CD4-positive, alpha-beta T cell treated with Interleukin-4 for 4 hours (primary cell): ENCODE data around the gene RAD17.
"Not testable (repeated sequence)": the region's sequence is repeated elsewhere in the genome, so short reads cannot be mapped to it uniquely, and the experiment has no call there.

Source experiments
- DNase-seq: peaks from one replicate; pipeline ENCODE4 v3.0.0-alpha.2; 2020

Gene RAD17

GRCh38 chr5:69404659-69405330, 35.2 kb downstream of the RAD17 start:
- DNase-seq, result no peak

GRCh38 chr5:69414885-69415583, 45.4 kb downstream of the RAD17 start, which contains the start of gene MARVELD2:
Gene MARVELD2, plus strand, starts transcription at chr5:69415116. Its CDS starts 4,270 bp downstream, at chr5:69419386.
- peak; percentile 33 for DNase-seq

- no peak for DNase-seq
These were observed 46.0 kb downstream of the RAD17 start for GRCh38 chr5:69415584-69415958.

- no peak for DNase-seq
These were observed 46.6 kb downstream of the RAD17 start for GRCh38 chr5:69416180-69416579.

- DNase-seq, result no peak
These were observed 47.1 kb downstream of the RAD17 start for GRCh38 chr5:69416699-69417098.

- DNase-seq, result no peak
These were observed 48.9 kb downstream of the RAD17 start for GRCh38 chr5:69418554-69418953.

GRCh38 chr5:69431424-69432303, 62.0 kb downstream of the RAD17 start:
- no peak for DNase-seq

GRCh38 chr5:69432412-69433206, 63.0 kb downstream of the RAD17 start:
- no peak for DNase-seq

GRCh38 chr5:69435276-69435884, 65.8 kb downstream of the RAD17 start:
- not testable (repeated sequence) for DNase-seq

GRCh38 chr5:69444127-69444754, 74.6 kb downstream of the RAD17 start:
- DNase-seq, result no peak

- no peak for DNase-seq
These were observed 79.9 kb downstream of the RAD17 start for GRCh38 chr5:69449511-69449910.

- no peak for DNase-seq
These were observed 80.5 kb downstream of the RAD17 start for GRCh38 chr5:69450116-69450515.

GRCh38 chr5:69450527-69450926, 80.9 kb downstream of the RAD17 start:
- not testable (repeated sequence) for DNase-seq

GRCh38 chr5:69451941-69452647, 82.5 kb downstream of the RAD17 start:
- no peak for DNase-seq

GRCh38 chr5:69453487-69453886, 83.9 kb downstream of the RAD17 start:
- not testable (repeated sequence) for DNase-seq

- no peak for DNase-seq
These were observed 85.0 kb downstream of the RAD17 start for GRCh38 chr5:69454460-69455249.

- DNase-seq, result not testable (repeated sequence)
These were observed 85.9 kb downstream of the RAD17 start for GRCh38 chr5:69455428-69455988.

- DNase-seq, result no peak
These were observed 92.6 kb downstream of the RAD17 start for GRCh38 chr5:69462170-69462569.
